RPMI7951 (cell line): ENCODE data around the gene COG6. TPM values are rescaled to one million over a fixed set of nuclear protein-coding genes. Genes with fewer than 3 reads are reported as not detected.
A peak's percentile ranks its signal among the peaks of the same experiment; 100 is the strongest.

Experiments
- DNase-seq: peaks from one replicate; pipeline ENCODE4 v3.0.0-alpha.2; 2012; ENCODE audit warnings: low read depth
- total RNA-seq: library from RNA; depleted of rRNA; stranded (reverse); fragments of >200 nt; shearing (Covaris generic); gene quantifications from 2 replicates; pipeline ENCODE4 v1.2.3, GENCODE V29; 2014

COG6 gene
- total RNA-seq, 1 experiment from 2014 or later: 16.1 TPM

DNA sequence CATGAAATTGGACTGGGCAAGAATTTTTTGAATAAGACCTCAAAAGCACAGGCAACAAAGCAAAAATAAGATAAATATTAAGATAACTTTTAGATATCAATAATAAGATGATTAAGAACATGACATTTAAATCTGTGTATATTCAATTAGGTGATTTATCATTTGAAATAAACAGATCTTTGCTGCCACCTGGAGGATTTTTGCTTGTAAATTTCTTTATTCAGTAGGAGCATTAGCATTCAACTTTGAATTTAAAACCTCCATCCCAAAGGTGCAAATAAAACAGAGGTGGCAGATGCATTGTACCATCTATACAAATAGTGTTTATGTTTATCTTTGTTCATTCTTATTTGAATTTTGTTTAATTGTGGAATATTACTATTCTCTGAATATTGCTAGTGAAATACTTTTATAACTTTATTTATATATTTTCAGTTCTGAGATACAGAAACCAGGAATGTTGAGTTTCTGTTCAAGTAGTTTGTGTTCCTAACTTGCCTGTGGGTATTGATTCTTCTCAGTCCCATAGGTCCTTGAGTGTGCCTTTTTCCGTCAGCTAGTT is 20.9 kb downstream of the COG6 start:
- DNase-seq: peak; percentile 48

DNA sequence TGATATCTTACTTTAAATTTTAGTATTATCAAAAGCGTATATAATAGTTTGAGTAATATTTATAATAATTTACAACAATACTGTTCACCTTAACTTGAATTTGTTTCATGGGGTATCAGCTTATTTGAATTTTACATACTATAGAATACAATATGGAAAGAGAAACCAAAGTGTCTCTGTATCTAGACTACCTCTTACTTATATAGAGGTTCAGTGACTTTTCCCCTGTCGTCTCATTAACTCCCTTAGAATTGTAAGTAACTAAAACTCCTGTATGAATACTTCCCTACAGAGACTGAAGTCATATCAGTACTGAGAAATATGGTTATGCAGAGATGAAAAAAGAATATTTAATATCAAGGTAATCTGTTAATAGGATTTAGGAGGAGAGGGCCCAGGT is 26.8 kb downstream of the COG6 start:
- no peak for DNase-seq

- DNase-seq: no peak
These were observed 27.3 kb downstream of the COG6 start for GRCh38 chr13:39682788-39683187.

GRCh38 chr13:39684531-39685137 is 29.2 kb downstream of the COG6 start:
- peak; percentile 44 for DNase-seq

DNA sequence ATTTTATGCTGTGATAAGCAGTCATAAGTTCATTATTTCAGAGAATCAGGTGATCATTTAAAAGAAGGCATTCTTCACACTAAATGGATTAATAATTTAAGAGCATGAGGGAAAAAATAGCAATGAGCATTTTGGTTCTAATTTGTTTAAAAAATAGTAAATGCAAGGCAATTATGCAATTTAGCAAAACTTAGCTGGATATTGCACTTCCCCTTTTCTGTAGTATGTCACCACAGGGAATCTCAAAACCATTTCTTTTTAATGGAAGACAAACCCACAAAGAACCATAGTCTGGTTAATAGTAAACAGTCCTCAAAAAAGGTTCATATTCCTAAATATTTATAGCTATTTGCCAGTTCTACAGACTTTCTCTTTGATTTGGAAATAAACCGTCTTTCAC is 30.2 kb downstream of the COG6 start:
- no peak for DNase-seq

DNA sequence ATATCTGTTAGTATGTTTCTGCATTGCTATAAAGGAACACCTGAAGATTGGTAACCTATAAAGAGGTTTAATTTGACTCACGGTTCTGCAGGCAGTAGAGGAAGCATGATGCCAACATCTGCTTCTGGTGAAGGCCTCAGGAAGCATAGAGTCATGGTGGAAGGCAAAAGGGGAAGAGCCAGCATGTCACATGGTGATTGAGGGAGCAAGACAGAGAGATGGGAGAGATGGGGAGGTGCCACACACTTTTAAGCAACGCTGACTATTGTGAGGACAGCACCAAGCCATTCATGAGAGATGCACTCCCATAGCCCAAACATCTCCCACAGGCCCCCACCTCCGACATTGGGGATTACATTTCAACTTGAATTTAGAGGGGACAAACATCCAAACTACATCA is 32.8 kb downstream of the COG6 start:
- no peak for DNase-seq

GRCh38 chr13:39688699-39689405 is 33.4 kb downstream of the COG6 start:
- peak; percentile 44 for DNase-seq

DNA sequence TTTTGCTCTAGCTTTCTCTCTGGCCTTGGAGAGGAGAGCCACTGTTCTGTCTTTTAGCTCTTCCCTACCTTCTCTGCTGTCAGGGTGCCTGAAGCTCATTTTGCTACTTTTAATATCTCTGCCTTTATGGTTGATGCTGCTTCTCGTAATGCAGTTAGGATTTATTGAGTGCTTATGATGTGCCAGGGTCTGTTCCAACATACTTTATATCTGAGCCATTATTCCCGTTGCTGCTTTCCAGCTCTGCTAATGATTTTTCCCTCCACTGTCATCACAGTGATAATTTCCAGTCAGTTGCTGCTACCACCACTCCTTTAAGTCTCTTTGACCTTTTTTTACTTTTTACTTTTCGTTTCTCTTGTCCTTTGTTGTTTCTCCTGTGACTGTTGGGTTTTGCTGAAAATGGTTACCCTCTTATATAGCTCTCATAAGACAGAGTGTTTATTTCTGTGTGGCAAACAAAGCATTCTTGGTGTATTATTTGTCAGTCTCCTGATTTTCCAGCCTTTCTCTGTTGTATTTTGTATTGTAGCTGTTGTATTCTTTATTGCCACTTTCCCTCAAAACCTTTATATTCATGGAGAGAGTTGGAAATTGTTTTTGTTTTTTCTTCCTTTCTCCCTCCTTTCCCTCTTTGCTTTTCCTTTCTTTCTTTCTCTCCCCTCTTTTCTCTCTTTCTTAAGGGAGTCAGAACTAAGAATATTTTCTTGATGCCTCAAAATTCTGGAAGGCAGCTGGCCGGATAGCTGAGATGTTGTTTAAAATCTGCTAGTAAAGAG is 37.4 kb downstream of the COG6 start:
- DNase-seq: no peak

DNA sequence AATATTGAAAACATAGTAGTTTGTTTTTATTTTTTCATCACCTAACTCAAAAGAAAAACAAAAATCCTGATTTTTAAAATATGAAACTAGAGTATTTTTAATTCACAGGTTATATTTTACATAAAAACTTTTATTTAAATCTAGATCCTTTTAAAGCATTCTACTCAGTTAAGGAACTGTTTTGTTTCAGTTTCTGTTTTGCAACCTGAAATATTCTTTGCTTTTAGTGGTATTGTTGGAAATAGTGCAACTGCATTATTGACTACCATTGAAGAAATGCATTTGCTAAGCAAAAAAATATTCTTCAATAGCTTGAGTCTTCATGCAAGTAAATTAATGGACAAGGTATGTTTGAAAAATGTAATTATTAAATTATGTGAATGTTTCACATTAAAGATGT is 43.8 kb downstream of the COG6 start:
- peak; percentile 3 for DNase-seq

- no peak for DNase-seq
These were observed 57.2 kb downstream of the COG6 start for GRCh38 chr13:39712626-39713025.

DNA sequence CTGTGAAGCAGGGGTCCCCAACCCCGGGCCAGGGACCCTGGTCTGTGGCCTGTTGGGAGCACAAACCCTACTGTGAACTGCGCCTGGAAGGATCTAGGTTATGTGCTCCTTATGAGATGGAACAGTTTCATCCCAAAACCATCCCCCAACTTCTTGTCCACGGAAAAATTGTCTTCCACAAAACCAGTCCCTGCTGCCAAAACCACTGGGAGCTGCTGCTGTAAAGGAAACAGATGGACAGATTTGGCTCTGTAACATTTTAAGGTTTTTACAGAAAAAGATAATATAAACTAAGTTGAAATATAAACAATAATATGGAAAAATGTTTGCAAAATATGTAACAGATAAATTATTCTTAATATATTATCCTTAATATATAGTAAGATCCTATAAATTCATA is 73.7 kb downstream of the COG6 start:
- no peak for DNase-seq

DNA sequence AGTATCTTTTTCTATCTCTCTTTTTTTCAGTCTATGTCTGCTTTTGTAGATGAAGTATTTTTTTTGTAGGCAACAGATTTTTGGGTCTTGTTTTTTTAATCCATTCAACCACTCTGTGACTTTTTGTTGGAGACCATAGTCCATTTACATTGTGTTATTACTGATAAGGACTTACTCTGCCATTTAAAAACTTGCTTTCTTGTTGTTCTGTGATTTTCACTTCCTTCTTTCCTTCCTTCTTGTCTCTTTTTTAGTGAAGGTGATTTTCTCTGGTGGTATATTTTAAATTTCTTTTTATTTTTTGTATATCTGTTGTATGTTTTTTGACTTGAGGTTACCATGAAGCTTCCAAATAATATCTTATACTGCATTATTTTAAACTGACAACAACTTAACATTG is 79.5 kb downstream of the COG6 start:
- DNase-seq: no peak

- no peak for DNase-seq
These were observed 81.6 kb downstream of the COG6 start for GRCh38 chr13:39737047-39737446.

GRCh38 chr13:39740761-39741160 is 85.3 kb downstream of the COG6 start:
- no peak for DNase-seq

- no peak for DNase-seq
These were observed 93.5 kb downstream of the COG6 start for GRCh38 chr13:39748961-39749360.

- no peak for DNase-seq
These were observed 94.1 kb downstream of the COG6 start for GRCh38 chr13:39749528-39749927.

- no peak for DNase-seq
These were observed 96.3 kb downstream of the COG6 start for GRCh38 chr13:39751805-39752204.

- DNase-seq: no peak
These were observed 105.1 kb downstream of the COG6 start for GRCh38 chr13:39760521-39760920.

DNA sequence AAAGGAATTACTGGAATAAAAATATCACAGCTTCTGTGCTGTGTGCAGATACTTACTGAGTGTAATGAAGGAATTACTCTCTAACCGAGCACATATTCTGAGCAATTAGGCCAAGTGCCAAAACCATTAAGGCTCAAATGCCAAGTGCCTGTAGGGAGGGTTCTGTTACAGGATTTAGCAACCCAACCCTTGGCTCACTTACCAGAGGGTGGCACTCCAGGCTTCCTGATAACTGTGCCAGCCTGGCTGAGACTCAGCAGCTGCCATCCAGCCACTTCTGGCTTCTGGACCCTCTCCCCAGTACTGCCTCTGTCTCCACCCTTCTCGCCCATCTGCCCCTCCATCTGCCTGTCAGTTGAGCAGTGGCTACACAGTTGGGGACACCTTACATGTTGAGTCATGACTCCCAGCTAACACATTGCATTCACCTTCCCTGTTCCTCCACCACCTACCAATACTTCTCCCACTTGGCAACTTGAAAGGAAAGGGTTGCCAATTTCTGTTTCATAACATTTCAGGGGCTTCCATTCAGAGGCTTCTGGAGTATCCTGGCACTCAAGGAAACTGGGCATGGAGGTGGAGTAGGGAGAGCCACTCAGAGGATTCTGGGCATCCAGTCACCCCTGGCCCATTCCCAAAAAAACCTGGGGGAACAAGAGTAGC is 110.5 kb downstream of the COG6 start:
- DNase-seq: peak; percentile 63

GRCh38 chr13:39766464-39767158 is 111.1 kb downstream of the COG6 start:
- DNase-seq: no peak

- DNase-seq: no peak
These were observed 112.5 kb downstream of the COG6 start for GRCh38 chr13:39767791-39768517.
